Nephron (organoid): ENCODE results near the gene TAAR8.

Experiments used
- H3K27ac Mint-ChIP-seq, 3 experiments: 2 replicates each; pipeline ENCODE4 v1.8.0; 2020; ENCODE audit warnings: mixed read lengths in 3 of 3, mild to moderate bottlenecking in 2 of 3, moderate library complexity in 1 of 3
- H3K27me3 Mint-ChIP-seq: 2 replicates; pipeline ENCODE4 v1.8.0; 2021; ENCODE audit warnings: low read depth, mild to moderate bottlenecking, moderate library complexity, mixed read lengths
- H3K36me3 Mint-ChIP-seq: 2 replicates; pipeline ENCODE4 v1.8.0; 2020; ENCODE audit warnings: low read depth, mixed read lengths
- H3K4me1 Mint-ChIP-seq: 2 replicates; pipeline ENCODE4 v1.8.0; 2020; ENCODE audit warnings: mixed read lengths
- H3K4me3 Mint-ChIP-seq, 3 experiments: 2 replicates each; pipeline ENCODE4 v1.8.0; 2020; ENCODE audit warnings: mild to moderate bottlenecking in 3 of 3, mixed read lengths in 3 of 3, moderate library complexity in 2 of 3
- H3K9me3 Mint-ChIP-seq: 2 replicates; pipeline ENCODE4 v1.8.0; 2020; ENCODE audit warnings: mixed read lengths
- CTCF ChIP-seq, 3 experiments: fragments of 200-600 bp; sonication (generic); IDR thresholded peaks; one replicate each; pipeline ENCODE4 v1.5.0; 2021; ENCODE audit warnings: antibody characterized with exemption in 3 of 3; ENCODE audit not compliant: unreplicated experiment in 3 of 3

TAAR8 gene

GRCh38 chr6:132552372-132552771 lies at the start of gene TAAR8:
TAAR8 (plus strand) TSS chr6:132552672; CDS start chr6:132552693, 21 bp downstream.
- no peak for TF ChIP-seq CTCF (IDR thresholded peaks at IDR 0.05; ENCODE audit: unreplicated experiment in 3 of 3)
- H3K4me3 Mint-ChIP-seq, result no peak within 1 kb of the TSS
- H3K9me3 Mint-ChIP-seq, result no peaks in the 10 kb centered on the region
- H3K36me3 Mint-ChIP-seq, result no peaks in the 10 kb centered on the region
- H3K27me3 Mint-ChIP-seq, result peaks cover 8% of the 10 kb centered on the region
- H3K27ac Mint-ChIP-seq, result no peak within 1 kb of the TSS
- H3K4me1 Mint-ChIP-seq, result no peaks in the 10 kb centered on the region

GRCh38 chr6:132504757-132505156 lies 47.7 kb upstream of the TAAR8 start:
- no peaks in the 10 kb centered on the region for H3K27me3 Mint-ChIP-seq
- H3K36me3 Mint-ChIP-seq, result peaks cover 60% of the 10 kb centered on the region
- H3K4me3 Mint-ChIP-seq, result no peak overlapping the region
- no peak overlapping the region for H3K27ac Mint-ChIP-seq
- H3K9me3 Mint-ChIP-seq, result no peaks in the 10 kb centered on the region
- no peak for TF ChIP-seq CTCF (IDR thresholded peaks at IDR 0.05; ENCODE audit: unreplicated experiment in 3 of 3)
- peaks cover 6% of the 10 kb centered on the region for H3K4me1 Mint-ChIP-seq

DNA sequence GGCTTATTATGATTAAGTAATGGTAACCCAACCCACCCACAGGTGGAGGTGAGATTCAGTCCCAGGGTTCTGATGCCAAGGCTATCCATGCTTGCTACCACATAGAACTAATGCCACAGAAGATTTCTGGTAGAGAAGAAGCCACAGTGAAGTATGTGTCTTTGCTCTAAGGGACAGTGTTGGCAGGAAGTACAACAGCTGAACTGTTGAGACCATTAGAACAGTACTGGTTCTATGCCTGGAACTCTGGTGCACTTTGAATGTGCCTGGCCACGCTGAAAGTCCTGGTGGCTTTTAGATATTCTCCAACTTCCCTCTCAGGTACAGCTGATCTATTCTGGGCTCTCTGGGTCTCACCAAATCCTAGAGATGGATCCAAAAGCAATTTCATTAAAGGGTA lies 47.3 kb upstream of the TAAR8 start:
- TF ChIP-seq CTCF (IDR thresholded peaks at IDR 0.05; ENCODE audit: unreplicated experiment in 3 of 3), result no peak
- Mint-ChIP-seq H3K9me3 (no peaks in the 10 kb centered on the region), H3K4me1 (peaks cover 6% of the 10 kb centered on the region), H3K4me3 (no peak overlapping the region), H3K27me3 (no peaks in the 10 kb centered on the region), H3K36me3 (peaks cover 56% of the 10 kb centered on the region), H3K27ac (no peak overlapping the region)

GRCh38 chr6:132506461-132506860 lies 46.0 kb upstream of the TAAR8 start:
- Mint-ChIP-seq H3K4me1 (peaks cover 17% of the 10 kb centered on the region), H3K4me3 (no peak overlapping the region), H3K27ac (no peak overlapping the region), H3K9me3 (no peaks in the 10 kb centered on the region), H3K36me3 (peaks cover 45% of the 10 kb centered on the region), H3K27me3 (no peaks in the 10 kb centered on the region)
- no peak for TF ChIP-seq CTCF (IDR thresholded peaks at IDR 0.05; ENCODE audit: unreplicated experiment in 3 of 3)

- TF ChIP-seq CTCF (IDR thresholded peaks at IDR 0.05; ENCODE audit: unreplicated experiment in 3 of 3), result no peak
- Mint-ChIP-seq H3K4me1 (peaks cover 21% of the 10 kb centered on the region), H3K27ac (no peak overlapping the region), H3K4me3 (no peak overlapping the region), H3K36me3 (peaks cover 38% of the 10 kb centered on the region), H3K9me3 (no peaks in the 10 kb centered on the region), H3K27me3 (no peaks in the 10 kb centered on the region)
Measured at GRCh38 chr6:132506869-132507808, 45.3 kb upstream of the TAAR8 start.
